ENCODE data around the gene C20orf202.

- TF ChIP-seq ELF4 (CRISPR knock-in tag; IDR thresholded peaks at IDR 0.05; ENCODE audit: low read depth) (no peak), CTCF (IDR thresholded peaks at IDR 0.05) (no peak), ZNF263 (CRISPR knock-in tag; IDR thresholded peaks at IDR 0.05; ENCODE audit: low read depth) (no peak), ZNF121 (CRISPR knock-in tag; IDR thresholded peaks at IDR 0.05) (no peak), ZSCAN18 (CRISPR knock-in tag; IDR thresholded peaks at IDR 0.05) (no peak), NR1H2 (CRISPR knock-in tag; IDR thresholded peaks at IDR 0.05) (no peak), JUN (CRISPR knock-in tag; IDR thresholded peaks at IDR 0.05) (no peak), PREB (CRISPR knock-in tag; IDR thresholded peaks at IDR 0.05; ENCODE audit: borderline replicate concordance) (no peak), SOX15 (CRISPR knock-in tag; IDR thresholded peaks at IDR 0.05) (no peak)
Measured at GRCh38 chr20:1254254-1254653, 51.0 kb downstream of the C20orf202 start.

Measured in WTC11 (cell line).